Measurements from ENCODE around the gene CARD6.

Gene CARD6

DNA sequence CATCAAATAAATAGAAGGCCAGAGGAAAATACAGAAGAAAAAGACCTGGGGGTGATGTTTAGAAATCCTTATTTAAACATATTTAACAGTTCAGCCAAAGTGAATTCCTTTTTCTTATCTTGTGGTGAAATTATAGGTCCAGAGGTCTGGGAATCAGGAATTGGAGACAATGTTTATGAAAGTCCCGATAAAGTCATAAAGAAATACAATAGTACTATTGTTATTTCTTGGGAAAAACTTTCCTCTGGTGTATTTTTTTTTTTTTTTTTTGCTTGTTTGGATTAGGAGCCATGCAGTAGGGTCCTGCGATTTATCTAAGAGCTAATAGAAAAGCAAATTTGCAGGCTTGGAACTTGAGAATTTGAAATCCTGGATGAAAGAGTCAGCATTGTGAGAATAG lies 68.6 kb downstream of the CARD6 start:
- no peak for TF ChIP-seq EZH2 (optimal IDR thresholded peaks at IDR 0.05; ENCODE audit: low read depth, low read length)
- no peak for TF ChIP-seq EZH2phosphoT487 (IDR thresholded peaks at IDR 0.05; ENCODE audit: low read length)
- TF ChIP-seq, protein P1, sequence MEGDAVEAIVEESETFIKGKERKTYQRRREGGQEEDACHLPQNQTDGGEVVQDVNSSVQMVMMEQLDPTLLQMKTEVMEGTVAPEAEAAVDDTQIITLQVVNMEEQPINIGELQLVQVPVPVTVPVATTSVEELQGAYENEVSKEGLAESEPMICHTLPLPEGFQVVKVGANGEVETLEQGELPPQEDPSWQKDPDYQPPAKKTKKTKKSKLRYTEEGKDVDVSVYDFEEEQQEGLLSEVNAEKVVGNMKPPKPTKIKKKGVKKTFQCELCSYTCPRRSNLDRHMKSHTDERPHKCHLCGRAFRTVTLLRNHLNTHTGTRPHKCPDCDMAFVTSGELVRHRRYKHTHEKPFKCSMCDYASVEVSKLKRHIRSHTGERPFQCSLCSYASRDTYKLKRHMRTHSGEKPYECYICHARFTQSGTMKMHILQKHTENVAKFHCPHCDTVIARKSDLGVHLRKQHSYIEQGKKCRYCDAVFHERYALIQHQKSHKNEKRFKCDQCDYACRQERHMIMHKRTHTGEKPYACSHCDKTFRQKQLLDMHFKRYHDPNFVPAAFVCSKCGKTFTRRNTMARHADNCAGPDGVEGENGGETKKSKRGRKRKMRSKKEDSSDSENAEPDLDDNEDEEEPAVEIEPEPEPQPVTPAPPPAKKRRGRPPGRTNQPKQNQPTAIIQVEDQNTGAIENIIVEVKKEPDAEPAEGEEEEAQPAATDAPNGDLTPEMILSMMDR (IDR thresholded peaks at IDR 0.05; ENCODE audit: low read length) = no peak
- Histone ChIP-seq H3K9me3 (replicated peaks; ENCODE audit: insufficient read depth, low read length) (no peaks in the 10 kb centered on the region), H3K9ac (ENCODE audit: low read length) (no peak overlapping the region), H3K27ac (ENCODE audit: low read length) (no peak overlapping the region), H2AFZ (ENCODE audit: low read length) (no peak overlapping the region), H3K4me2 (ENCODE audit: low read depth, low read length) (no peak overlapping the region), H3K4me1 (ENCODE audit: low read length) (no peaks in the 10 kb centered on the region), H3K36me3 (replicated peaks; ENCODE audit: insufficient read depth, low read length) (no peaks in the 10 kb centered on the region), H3K27me3 (replicated peaks; ENCODE audit: insufficient read depth, low read length) (no peaks in the 10 kb centered on the region), H3F3A (ENCODE audit: insufficient read depth, low read length) (no peaks in the 10 kb centered on the region), H3K79me2 (ENCODE audit: low read length) (no peaks in the 10 kb centered on the region), H3K9me2 (replicated peaks; ENCODE audit: insufficient read depth, low read length) (no peaks in the 10 kb centered on the region), H3K4me3 (ENCODE audit: low read length) (no peak overlapping the region), H4K20me1 (ENCODE audit: insufficient read depth, low read length) (no peaks in the 10 kb centered on the region)
- no peak for DNase-seq
